HepG2 (cell line): ENCODE measurements around the gene HYPK. TPM values are rescaled to one million over a fixed set of nuclear protein-coding genes. Genes with fewer than 3 reads are reported as not detected.

Experiments
- ARID4A ChIP-seq: sonication (generic); formaldehyde crosslinking; IDR thresholded peaks from 2 replicates; pipeline ENCODE4 v1.5.0; 2020; ENCODE audit warnings: mild to moderate bottlenecking, missing genetic modification reagents, borderline replicate concordance
- ASH2L ChIP-seq: fragments of 300-600, 200-600 bp; sonication (generic); IDR thresholded peaks from 2 replicates; pipeline ENCODE4 v1.7.0; 2017; ENCODE audit warnings: low read depth, mild to moderate bottlenecking, moderate library complexity, mixed read lengths, low read length; ENCODE audit not compliant: insufficient read length
- E2F1 ChIP-seq: sonication (generic); formaldehyde crosslinking; IDR thresholded peaks from 2 replicates; pipeline ENCODE4 v1.5.0; 2020; ENCODE audit warnings: missing genetic modification reagents
- GABPB1 ChIP-seq: IDR thresholded peaks from 2 replicates; pipeline ENCODE4 v1.6.1; 2016; ENCODE audit warnings: mild to moderate bottlenecking, missing genetic modification reagents, moderate library complexity, missing compliant biosample characterization
- HDAC1 ChIP-seq: sonication (generic); formaldehyde crosslinking; IDR thresholded peaks from 2 replicates; pipeline ENCODE4 v1.5.1; 2020; ENCODE audit warnings: mild to moderate bottlenecking, missing genetic modification reagents
- HNRNPLL ChIP-seq: fragments of 200-400 bp; formaldehyde crosslinking; IDR thresholded peaks from 2 replicates; pipeline ENCODE4 v1.6.1; 2017; ENCODE audit warnings: mild to moderate bottlenecking, low read depth, low read length; ENCODE audit not compliant: poor library complexity, severe bottlenecking
- NRL ChIP-seq: sonication (generic); formaldehyde crosslinking; IDR thresholded peaks from 2 replicates; pipeline ENCODE4 v1.5.0; 2020; ENCODE audit warnings: missing genetic modification reagents, mild to moderate bottlenecking, moderate library complexity, borderline replicate concordance
- PHF20 ChIP-seq: sonication (generic); formaldehyde crosslinking; IDR thresholded peaks from 2 replicates; pipeline ENCODE4 v1.5.0; 2020; ENCODE audit warnings: mild to moderate bottlenecking, missing genetic modification reagents
- POLR2A ChIP-seq, 2 experiments: IDR thresholded peaks; 2 replicates each; pipeline ENCODE4 v1.6.1; 2011; ENCODE audit warnings: low read depth in 2 of 2, low read length in 2 of 2, mild to moderate bottlenecking in 1 of 2, moderate library complexity in 1 of 2; ENCODE audit not compliant: insufficient read depth in 1 of 2
- POLR2G ChIP-seq: fragments of 200-400 bp; formaldehyde crosslinking; IDR thresholded peaks from 2 replicates; pipeline ENCODE4 v1.6.1; 2018; ENCODE audit warnings: mild to moderate bottlenecking, low read depth, low read length, moderate library complexity
- SKI ChIP-seq: fragments of 450-650 bp; IDR thresholded peaks from one replicate; pipeline ENCODE4 v1.6.1; 2018; ENCODE audit warnings: mild to moderate bottlenecking; ENCODE audit not compliant: partially characterized antibody
- SOX6 ChIP-seq, 2 experiments: fragments of 450-650 bp in 1 of 2; sonication (generic) in 1 of 2; formaldehyde crosslinking in 1 of 2; IDR thresholded peaks; 2 replicates each; pipeline versions ENCODE4 v1.4.0 to v1.6.1; 2017 to 2020; ENCODE audit warnings: antibody characterized with exemption in 1 of 2, mild to moderate bottlenecking in 1 of 2, missing genetic modification reagents in 1 of 2
- SP5 ChIP-seq: IDR thresholded peaks from 2 replicates; pipeline ENCODE4 v1.6.1; 2016; ENCODE audit warnings: low read depth, borderline replicate concordance
- TBX2 ChIP-seq: sonication (generic); formaldehyde crosslinking; IDR thresholded peaks from 2 replicates; pipeline ENCODE4 v1.5.0; 2020; ENCODE audit warnings: missing genetic modification reagents, mild to moderate bottlenecking, borderline replicate concordance
- TEAD2 ChIP-seq: sonication (generic); formaldehyde crosslinking; IDR thresholded peaks from 2 replicates; pipeline ENCODE4 v1.9.0; 2021; ENCODE audit warnings: missing genetic modification reagents
- TFDP1 ChIP-seq: IDR thresholded peaks from 2 replicates; pipeline ENCODE4 v1.6.1; 2016; ENCODE audit warnings: missing compliant biosample characterization, missing genetic modification reagents, borderline replicate concordance
- U2AF2 ChIP-seq: fragments of 200-400 bp; formaldehyde crosslinking; IDR thresholded peaks from 2 replicates; pipeline ENCODE4 v1.6.1; 2017; ENCODE audit warnings: low read depth, mild to moderate bottlenecking, low read length
- ZNF143 ChIP-seq: sonication (generic); formaldehyde crosslinking; IDR thresholded peaks from 2 replicates; pipeline ENCODE4 v1.4.0; 2020; ENCODE audit warnings: missing genetic modification reagents
- ZNF605 ChIP-seq: sonication (generic); formaldehyde crosslinking; IDR thresholded peaks from 2 replicates; pipeline ENCODE4 v1.8.0; 2022; ENCODE audit warnings: mild to moderate bottlenecking, missing genetic modification reagents
- ZNF891 ChIP-seq: sonication (generic); formaldehyde crosslinking; IDR thresholded peaks from 2 replicates; pipeline ENCODE4 v1.5.0; 2020; ENCODE audit warnings: mild to moderate bottlenecking, missing genetic modification reagents
- polyA plus RNA-seq, 8 experiments: library from polyadenylated mRNA; depleted of rRNA in 3 of 8; stranded (reverse) in 7 of 8; unstranded in 1 of 8; fragments of >200 nt; fragmentation: Illumina TruSeq in 4 of 8; extraction: Trizol in 4 of 8; gene quantifications; 2 replicates each; pipeline versions ENCODE4 v1.2.1 to v1.2.3, GENCODE V29; 2011 to 2016; ENCODE audit warnings: low read depth in 4 of 8, missing spikeins in 1 of 8, mixed read lengths in 1 of 8; ENCODE audit not compliant: insufficient read depth in 1 of 8
- total RNA-seq, 5 experiments: library from RNA; depleted of rRNA; stranded (reverse); fragments of >200 nt; fragmentation: Illumina TruSeq; extraction: Trizol; gene quantifications; 2 replicates each; pipeline ENCODE4 v1.2.3, GENCODE V29; 2016; ENCODE audit warnings: low read depth in 1 of 5

The HYPK gene
- total and polyA plus RNA-seq, 2 of the 13 experiments (the other 11 are each of a cell fraction or from before 2014, with no cell fraction given), result 13.5 to 16.5 TPM

GRCh38 chr15:43826508-43827341 is 26.3 kb downstream of the HYPK start, which contains the start of gene WDR76 (continued):
- TF ChIP-seq GABPB1 (CRISPR knock-in tag) (peak; percentile 81), TFDP1 (peak; percentile 84; the same call in 1 of the 2 replicates), HNRNPLL (peak; percentile 70), E2F1 (CRISPR knock-in tag) (peak; percentile 91), ARID4A (CRISPR knock-in tag) (peak; percentile 51; the same call in 1 of the 2 replicates), PHF20 (CRISPR knock-in tag) (0 out of 2 replicates have a peak, but pooled peaks have one; percentile 48), SKI (peak; percentile 14), ASH2L (peak; percentile 30), POLR2A (IDR thresholded peaks at IDR 0.05; ENCODE audit: insufficient read depth in 1 of 2, low read depth in 2 of 2, low read length in 2 of 2) (0 out of 4 replicates have a peak, but pooled peaks of 1 of the 2 experiments have one; percentile 14), TEAD2 (no peak), U2AF2 (no peak), HDAC1 (0 out of 2 replicates have a peak, but pooled peaks have one; percentile 38), SP5 (0 out of 2 replicates have a peak, but pooled peaks have one; percentile 26), ZNF891 (CRISPR knock-in tag) (peak; percentile 38; the same call in 1 of the 2 replicates), NRL (peak; percentile 39; the same call in 1 of the 2 replicates), POLR2G (0 out of 2 replicates have a peak, but pooled peaks have one; percentile 43), TBX2 (CRISPR knock-in tag) (peak; percentile 20; the same call in 1 of the 2 replicates), ZNF143 (peak; percentile 45; the same call in 1 of the 2 replicates), ZNF605 (CRISPR knock-in tag) (0 out of 2 replicates have a peak, but pooled peaks have one; percentile 33), SOX6 (IDR thresholded peaks at IDR 0.05) (no peak), SOX6 (CRISPR knock-in tag; IDR thresholded peaks at IDR 0.05) (no peak)
